ENCODE measurements around the gene SPTBN1.
"Not testable (repeated sequence)": the region's sequence is repeated elsewhere in the genome, so short reads cannot be mapped to it uniquely, and the experiment has no call there.

The SPTBN1 gene

GRCh38 chr2:54681416-54681815 is 225.3 kb downstream of the SPTBN1 start:
- no peak for DNase-seq

GRCh38 chr2:54683596-54683995 is 227.5 kb downstream of the SPTBN1 start:
- DNase-seq: no peak

GRCh38 chr2:54685263-54685775 is 229.2 kb downstream of the SPTBN1 start:
- DNase-seq: no peak

DNA sequence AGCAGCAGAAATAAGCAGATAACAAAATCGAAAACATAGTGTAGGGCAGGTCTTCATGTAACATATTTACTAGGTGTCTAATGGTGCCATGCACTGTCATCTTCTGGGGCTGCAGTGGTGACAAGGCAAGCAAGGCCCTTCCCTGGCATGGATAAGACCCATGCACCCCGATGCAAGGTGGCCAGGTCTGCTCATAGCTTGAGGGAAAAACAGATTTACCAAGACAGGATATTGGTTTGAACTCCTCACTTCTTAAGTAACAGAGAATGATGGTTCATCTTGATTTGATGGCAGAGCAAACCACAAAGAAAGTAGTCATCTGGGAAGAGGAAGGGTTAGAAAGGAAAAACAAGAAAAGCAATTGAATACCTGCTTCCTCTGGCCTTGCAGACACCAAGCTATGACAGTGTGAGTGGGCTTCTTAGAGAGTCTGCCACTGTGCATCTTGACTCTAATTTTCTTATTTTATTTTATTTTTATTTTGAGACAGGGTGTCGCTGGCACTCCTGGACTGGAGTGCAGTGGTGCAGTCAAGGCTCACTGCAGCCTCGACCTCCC is 231.5 kb downstream of the SPTBN1 start:
- DNase-seq: no peak

- DNase-seq: no peak
Measured at GRCh38 chr2:54691445-54692135, 235.5 kb downstream of the SPTBN1 start.

DNA sequence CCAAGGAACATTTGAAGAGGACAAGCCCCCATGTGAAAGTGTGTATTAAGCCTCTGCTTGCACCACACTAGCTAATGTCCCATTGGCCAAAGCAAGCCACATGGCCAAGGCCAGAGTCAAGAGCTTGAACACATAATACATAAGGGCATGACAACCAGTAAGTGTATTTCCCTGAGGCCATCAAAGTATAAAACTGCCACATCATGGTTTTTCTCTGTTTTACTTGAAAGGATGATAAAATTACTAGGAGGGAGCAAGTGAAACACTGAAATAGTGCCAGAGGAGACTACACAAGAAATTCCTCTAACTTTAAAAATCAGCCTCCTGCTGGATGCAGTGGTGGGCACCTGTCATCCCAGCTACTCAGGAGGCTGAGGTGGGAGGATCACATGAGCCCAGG is 236.4 kb downstream of the SPTBN1 start:
- DNase-seq: no peak

GRCh38 chr2:54695378-54695777 is 239.3 kb downstream of the SPTBN1 start:
- DNase-seq: no peak

DNA sequence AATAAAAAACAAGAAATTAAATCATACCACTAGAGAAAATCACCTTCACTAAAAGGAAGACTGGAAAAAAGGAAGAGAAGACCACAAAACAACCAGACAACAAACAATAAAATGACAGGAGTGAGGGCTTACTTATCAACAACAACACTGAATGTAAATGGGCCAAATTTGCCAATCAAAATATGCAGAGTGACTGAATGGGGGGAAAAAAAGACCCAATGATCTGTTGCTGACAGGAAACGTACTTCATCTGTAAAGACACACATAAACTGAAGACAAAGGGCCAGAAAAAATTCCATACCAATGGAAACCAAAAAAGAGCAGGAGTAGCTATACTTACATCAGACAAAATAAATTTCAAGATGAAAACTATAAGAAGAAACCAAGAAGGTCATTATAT is 241.8 kb downstream of the SPTBN1 start:
- DNase-seq: no peak

DNA sequence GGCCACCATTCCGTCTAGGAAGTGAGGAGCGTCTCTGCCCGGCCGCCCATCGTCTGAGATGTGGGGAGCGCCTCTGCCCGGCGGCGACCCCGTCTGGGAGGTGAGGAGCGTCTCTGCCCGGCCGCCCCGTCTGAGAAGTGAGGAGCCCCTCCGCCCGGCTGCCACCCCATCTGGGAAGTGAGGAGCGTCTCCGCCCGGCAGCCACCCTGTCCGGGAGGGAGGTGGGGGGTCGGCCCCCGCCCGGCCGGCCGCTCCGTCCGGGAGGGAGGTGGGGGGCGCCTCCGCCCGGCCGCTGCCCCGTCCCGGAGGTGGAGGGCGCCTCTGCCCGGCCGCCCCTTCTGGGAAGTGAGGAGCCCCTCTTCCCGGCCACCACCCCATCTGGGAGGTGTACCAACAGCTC is 242.8 kb downstream of the SPTBN1 start:
- DNase-seq: not testable (repeated sequence)

- no peak for DNase-seq
Measured at GRCh38 chr2:54699665-54700064, 243.5 kb downstream of the SPTBN1 start.

GRCh38 chr2:54701029-54701428 is 244.9 kb downstream of the SPTBN1 start:
- DNase-seq: no peak

GRCh38 chr2:54704238-54704637 is 248.1 kb downstream of the SPTBN1 start:
- DNase-seq: no peak

DNA sequence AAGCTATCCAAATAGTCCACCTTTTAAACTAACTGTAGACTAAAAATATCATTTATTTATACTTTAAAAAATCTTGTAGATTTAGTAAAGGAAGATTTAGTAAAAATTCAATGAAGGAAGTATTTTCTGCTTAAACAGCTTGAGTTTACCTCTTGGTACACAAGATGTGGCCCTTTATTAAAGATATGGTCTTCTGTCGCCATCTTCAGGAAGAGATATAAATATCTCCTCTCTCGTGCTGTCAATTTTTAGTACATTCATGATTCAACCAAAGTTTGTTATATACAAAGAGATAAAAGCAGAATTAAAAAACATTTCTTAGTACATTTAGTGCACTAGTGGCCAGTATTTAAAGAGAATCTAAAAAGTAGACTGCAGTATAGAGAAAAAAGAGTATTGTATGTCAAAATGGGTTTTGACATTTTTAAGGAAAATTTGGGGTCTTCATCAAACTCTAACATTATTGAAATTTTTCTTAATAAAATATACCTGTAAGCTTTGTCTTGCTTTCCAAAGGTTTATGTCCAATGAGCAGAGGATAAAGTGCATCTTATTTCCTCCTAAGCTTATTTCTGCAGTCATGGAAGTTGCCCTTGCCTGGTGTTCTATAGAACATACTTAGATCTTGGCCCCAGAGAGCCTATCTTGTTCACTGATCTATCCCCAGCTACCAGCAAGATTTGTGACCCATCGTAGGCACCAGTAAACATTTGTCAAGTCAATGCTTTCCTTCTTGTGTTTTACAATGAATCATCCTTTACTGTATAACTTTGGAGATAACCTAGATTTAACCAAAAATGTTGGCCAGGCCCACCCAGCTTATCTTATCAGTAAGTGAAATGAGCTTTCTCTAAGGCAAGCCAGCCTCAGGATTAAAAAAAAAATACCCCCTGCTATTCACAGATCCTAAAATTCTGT is 248.8 kb downstream of the SPTBN1 start:
- no peak for DNase-seq

GRCh38 chr2:54706622-54707021 is 250.5 kb downstream of the SPTBN1 start:
- DNase-seq: no peak

DNA sequence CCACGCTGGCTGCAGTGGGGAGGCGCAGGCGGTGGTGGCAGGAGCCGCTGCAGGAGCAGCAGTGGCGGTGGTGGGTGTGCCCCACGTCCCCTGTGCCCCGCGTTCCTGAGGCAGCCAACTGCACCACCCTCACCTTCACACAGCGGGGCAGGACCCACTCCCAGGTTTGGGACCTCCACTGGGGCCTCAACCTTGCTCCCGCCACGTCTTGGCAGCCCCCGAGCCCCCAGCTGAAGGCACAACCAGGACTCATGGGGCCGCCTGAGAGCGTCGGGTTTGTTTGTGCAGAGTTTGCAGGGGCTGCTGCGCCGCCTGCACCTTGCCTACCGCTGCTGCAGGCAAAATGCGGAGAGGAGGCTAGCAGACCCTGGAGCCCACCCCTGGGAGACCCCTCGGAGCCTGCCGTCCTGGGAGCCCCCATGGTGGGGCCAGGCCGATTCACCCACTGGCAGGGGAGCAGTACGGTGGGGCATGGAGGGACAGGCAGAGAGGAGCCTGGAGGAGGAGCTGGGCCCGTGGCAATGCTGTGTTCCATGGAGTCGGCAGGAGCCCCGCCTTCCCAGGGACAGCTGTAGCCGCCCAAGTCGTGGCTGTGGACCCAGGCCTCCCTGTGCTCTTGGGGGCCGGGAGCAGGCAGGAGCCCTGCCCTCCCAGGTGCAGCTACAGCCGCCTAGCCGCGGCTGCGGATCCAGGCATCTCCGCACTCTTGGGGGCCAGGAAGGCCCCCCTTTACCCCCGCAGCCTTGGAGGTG is 252.6 kb downstream of the SPTBN1 start:
- no peak for DNase-seq

GRCh38 chr2:54709336-54709809 is 253.2 kb downstream of the SPTBN1 start:
- DNase-seq: no peak

GRCh38 chr2:54710216-54710615 is 254.1 kb downstream of the SPTBN1 start:
- no peak for DNase-seq

DNA sequence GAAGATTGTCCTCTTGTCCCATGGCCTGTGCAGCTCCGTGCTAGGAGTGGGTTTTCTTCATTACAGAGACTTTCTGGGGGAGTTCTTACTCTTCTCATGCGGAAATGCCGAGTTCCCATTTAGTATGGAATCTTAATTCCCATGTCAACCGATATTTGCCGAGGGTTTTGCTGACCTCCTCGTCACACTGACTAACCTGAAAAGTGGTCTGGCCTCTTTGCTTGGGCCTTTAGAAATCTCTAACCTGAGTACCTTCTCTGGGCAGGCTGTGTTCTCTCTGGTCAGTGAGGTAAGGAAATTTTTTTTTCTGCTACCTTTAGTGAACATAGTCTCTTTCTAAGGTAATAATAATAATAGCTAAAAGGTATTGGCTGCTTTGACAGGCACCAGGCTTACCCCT is 256.4 kb downstream of the SPTBN1 start:
- DNase-seq: no peak

GRCh38 chr2:54714996-54715395 is 258.9 kb downstream of the SPTBN1 start:
- DNase-seq: no peak

DNA sequence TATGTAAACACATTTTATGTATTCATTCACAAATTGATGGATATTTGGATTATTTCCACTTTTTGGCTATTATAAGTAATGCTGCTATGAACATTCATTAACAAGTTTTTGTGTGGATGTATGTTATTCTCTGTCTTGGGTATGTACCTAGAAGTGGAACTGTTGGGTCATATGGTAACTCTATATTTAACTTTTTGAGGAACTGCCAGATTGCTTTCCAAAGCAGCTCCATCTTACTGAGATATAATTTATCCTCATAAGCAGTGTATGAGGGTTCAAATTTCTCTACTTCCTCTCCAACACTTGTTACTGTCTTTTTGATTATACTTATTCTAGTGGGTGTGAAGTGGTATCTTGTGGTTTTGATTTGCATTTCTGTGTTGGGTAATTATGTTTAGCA is 260.2 kb downstream of the SPTBN1 start:
- no peak for DNase-seq

GRCh38 chr2:54720563-54720962 is 264.4 kb downstream of the SPTBN1 start:
- DNase-seq: no peak

Data from activated CD4-positive, CD25-positive, alpha-beta regulatory T cell treated with anti-CD3 and anti-CD28 coated beads, Interleukin-2, amount 50 U/mL, for 72 hours (primary cell).